ENCODE data around the gene MCM3AP.
"Not testable (repeated sequence)": the region's sequence is repeated elsewhere in the genome, so short reads cannot be mapped to it uniquely, and the experiment has no call there.

MCM3AP gene

DNA sequence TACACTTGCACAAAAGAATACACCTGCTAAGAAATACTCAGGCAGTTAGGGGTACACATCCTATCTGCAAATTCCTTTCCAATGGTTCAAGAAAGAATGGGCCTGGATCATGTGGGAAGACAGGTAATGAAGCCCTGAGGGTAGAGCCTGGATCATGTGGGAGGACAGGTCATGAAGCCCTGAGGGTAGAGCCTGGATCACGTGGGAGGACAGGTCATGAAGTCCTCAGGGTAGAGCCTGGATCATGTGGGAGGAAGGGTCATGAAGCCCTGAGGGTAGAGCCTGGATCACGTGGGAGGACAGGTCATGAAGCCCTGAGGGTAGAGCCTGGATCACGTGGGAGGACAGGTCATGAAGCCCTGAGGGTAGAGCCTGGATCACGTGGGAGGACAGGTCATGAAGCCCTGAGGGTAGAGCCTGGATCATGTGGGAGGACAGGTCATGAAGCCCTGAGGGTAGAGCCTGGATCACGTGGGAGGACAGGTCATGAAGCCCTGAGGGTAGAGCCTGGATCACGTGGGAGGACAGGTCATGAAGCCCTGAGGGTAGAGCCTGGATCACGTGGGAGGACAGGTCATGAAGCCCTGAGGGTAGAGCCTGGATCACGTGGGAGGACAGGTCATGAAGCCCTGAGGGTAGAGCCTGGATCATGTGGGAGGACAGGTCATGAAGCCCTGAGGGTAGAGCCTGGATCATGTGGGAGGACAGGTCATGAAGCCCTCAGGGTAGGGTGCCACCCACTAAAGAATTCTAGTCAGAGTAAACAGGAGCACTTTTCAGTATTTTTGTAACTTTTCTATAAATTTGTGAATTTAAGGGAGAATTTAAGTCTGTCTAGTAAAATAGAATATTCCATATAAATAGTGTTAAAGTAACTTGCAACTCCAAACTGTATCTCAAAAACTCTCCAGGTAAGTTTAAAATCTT lies 84.3 kb downstream of the MCM3AP start:
- not testable (repeated sequence) for DNase-seq

DNA sequence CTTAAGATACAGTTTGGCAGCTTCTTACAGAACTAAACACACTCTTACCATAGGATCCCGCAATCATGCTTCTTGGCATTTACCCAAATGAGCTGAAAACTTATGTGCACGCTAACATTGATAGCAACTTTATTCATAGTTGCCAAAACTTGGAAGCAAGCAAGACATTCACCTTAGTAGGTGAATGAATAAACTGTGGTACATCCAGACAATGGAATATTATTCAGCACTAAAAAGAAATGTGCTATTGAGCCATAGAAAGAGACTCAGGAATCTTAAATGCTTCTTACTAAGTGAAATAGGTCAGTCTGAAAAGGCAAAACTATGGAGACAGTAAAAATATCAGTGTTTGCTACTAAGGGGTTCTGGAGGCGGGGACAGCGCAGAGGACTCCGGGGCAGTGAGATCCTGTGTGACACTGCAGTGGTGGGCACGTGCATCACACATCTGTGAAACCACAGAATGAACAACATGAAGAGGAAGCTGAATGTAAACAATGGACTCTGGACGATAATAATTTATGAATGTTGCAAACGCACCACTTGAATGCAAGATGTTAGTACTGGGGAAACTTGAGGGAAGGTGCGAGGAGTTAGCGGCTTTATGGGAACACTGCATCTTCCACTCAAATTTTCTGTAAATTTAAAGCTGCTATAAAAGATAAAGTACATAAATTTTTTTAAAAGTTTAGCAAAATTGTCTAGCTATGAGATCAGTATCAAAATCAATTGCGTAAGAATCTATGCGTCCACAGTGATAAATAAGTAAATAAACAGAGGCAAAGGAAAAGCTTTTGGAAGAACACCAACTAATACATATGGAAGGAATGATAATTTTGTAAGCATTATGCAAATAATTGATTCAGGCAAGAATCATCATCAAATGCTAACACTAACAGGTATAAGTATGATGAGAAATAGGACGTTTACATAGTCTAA lies 85.7 kb downstream of the MCM3AP start:
- DNase-seq: no peak

- no peak for DNase-seq
Observed at GRCh38 chr21:46196733-46197132, 88.7 kb downstream of the MCM3AP start.

DNA sequence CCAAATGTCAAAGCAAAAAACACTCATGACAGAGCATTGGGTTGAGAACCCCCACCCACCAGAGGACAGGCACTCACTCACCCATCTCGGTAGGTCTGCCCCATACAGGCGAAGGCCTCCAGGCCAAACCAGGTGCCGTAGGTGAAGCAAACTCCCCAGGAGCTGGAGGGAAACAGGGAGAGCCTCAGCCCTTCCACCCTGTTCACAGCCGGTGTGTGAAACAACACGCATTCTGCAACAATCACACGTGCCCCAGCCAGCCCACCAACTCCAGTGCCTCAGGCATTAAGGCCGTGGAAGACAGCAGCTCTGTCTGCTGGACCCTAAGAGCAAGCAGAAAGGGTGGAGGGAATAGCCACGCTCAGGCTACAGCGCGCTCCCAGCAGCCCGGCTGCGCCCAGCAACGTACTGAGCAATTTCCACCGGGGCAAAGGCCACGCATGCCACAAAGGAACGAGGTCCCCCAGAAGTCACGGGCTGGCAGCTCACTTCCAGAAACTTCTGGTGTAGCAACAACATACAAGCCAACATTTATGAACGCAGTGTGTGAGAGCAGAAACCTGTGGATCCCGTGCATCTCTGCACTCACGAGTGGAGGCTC lies 89.7 kb downstream of the MCM3AP start:
- DNase-seq: no peak

DNA sequence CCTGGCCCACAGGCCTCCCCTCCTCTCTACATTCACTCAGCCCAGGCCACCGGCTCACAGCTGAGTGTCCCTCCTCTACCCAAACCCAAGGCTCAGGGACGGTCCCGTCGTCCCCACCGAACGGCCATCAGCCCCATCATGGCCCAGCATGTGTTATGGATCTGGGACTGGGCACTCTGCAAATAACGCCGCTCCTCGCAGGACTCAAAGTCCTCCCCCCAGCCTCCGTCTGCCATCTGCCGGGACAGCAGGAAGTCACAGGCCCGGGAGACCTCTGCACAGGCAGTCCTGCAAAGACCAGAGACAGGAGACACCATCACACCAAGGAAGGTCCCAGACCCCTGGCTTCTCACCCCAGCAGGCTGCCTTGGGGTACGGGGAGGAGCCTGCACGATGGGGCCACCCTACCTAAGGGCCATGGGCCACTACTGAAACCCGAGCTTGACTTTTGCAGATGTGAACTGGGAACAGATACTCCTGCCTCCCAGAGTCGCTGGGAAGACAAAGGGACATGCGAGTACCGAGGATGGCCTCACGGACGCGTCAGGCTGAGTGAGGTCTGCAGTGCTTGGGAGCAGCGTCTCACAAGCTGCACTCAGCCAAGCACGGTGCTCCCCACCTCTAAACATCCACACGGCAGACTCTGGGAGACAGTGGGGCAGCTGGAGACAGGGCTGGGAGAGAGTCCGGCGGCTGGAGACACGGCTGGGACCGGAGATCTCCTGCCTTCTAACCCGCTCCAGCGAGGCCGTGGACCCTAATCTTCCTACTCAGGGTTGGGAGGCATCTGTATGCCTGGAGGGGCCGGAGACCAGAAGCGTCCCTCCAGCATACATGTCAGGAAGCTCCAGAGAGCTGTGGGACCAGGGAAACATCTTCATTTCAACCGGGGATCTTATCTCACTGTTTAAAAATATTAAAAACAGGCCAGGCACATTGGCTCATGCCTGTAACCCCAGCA lies 90.8 kb downstream of the MCM3AP start:
- no peak for DNase-seq

DNA sequence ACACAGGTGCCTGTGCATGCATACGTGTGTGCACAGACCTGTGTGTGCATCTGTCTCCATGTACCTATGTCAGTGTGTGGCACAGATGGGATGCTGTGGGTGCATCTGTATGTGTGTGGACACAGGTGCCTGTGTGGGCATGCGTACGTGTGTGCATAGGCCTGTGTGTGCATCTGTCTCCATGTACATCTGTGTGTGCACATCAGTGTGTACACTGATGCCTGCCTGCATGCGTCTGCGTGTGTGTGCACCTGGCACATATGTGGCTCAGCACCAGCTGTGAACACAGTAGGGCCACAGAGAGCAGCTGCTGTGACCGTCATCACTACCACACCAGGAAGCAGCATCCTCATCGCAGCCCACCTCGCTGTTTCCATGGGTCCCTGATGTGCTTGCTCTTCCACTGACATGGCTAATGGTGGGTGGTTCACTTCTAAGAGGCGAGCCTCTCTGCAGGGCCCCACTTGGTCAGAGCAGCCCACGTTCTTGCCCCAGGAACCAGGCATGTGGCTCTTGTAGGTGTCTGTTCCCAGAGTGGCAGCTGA lies 91.5 kb downstream of the MCM3AP start:
- no peak for DNase-seq

GRCh38 chr21:46191686-46192575 lies 93.5 kb downstream of the MCM3AP start:
- DNase-seq: no peak

- DNase-seq: no peak
Observed at GRCh38 chr21:46191257-46191685, 94.1 kb downstream of the MCM3AP start.

DNA sequence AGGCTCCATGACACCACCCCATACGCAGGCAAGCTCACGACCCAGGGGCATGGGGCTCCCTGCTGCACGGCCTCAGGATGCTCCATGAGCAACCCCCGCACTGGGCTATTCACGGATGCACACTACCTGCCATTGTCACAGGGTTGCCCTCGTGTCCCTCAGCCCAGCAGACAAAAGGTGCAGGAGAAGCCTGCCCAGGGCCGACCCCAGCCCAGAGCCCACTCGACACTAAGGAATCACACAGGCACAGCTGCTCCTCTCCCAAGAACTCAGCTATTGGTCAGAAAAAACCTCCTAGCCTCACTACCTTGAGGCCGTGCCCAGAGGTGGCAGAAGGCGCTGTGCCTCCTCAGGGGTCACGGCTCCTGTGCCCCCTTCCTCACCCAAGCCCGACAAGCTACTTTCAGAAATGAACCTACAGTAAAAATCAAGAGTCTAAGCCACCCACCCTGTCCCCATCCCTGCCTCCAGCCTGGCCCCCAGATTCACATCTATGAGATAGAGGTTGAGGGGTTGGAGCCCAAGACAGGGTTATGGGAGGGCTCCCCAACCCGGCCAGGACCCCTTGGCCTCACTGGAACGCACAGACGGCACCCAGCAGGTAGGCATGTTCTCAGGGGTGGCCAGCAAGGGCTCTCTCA lies 94.8 kb downstream of the MCM3AP start:
- no peak for DNase-seq

DNA sequence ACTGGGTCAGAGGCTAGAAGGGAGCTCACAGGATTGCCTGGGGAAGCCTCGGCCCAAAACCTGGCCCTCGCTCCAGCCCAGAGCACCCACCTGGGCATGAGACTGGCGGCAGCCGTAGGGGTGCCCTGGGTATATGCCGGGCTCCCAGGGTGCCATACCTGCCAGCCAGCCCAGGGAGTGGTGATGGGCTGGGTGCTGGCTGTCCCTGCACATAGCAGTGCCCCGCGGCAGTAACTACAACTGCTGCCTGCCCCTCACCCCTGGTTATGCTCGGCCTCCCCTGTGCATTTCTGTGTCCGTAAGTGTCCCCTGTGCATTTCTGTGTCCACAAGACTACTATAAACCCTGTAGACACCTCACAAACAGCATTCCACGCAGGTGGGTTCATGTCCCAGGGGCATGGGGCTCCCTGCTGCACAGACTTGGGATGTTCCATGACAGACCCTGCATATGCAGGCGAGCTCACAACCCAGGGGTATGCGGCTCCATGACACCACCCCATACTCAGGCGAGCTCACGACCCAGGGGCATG lies 95.4 kb downstream of the MCM3AP start:
- no peak for DNase-seq

DNA sequence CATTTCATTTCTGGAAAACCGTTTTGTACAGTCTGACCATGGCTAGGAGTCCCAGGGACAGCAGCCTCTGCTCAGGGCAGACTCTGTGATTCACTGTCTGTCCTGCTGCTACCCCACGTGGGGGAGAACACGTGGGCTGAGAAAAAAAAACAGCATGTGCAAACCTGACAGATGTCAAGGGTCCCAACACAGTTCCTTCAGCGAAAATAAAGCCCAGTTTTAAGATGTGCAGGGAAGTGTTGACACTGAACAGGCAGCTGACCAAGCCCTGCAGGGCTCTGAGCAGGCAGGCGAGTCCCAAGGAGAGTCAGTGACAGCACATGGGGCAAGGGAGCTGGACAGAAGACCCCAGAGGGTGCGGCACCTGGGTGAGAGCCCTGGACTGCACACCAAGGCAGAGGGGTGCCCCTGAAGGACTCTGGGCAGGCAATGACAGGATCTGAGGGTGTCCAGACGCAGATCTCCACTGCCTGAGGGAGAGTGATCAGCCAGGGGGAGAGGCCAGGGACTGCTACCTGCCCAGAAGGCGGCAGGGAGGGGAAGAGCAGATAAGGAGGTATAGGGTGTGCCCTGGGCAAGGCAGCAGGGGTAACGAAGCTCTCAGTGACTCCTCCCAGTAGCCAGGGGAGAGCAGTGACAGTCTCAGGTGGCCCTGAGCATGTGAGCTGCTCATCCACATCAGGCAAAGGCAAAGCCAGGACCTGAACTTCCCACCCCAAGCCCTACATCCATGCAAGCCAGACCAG lies 96.0 kb downstream of the MCM3AP start:
- no peak for DNase-seq

DNA sequence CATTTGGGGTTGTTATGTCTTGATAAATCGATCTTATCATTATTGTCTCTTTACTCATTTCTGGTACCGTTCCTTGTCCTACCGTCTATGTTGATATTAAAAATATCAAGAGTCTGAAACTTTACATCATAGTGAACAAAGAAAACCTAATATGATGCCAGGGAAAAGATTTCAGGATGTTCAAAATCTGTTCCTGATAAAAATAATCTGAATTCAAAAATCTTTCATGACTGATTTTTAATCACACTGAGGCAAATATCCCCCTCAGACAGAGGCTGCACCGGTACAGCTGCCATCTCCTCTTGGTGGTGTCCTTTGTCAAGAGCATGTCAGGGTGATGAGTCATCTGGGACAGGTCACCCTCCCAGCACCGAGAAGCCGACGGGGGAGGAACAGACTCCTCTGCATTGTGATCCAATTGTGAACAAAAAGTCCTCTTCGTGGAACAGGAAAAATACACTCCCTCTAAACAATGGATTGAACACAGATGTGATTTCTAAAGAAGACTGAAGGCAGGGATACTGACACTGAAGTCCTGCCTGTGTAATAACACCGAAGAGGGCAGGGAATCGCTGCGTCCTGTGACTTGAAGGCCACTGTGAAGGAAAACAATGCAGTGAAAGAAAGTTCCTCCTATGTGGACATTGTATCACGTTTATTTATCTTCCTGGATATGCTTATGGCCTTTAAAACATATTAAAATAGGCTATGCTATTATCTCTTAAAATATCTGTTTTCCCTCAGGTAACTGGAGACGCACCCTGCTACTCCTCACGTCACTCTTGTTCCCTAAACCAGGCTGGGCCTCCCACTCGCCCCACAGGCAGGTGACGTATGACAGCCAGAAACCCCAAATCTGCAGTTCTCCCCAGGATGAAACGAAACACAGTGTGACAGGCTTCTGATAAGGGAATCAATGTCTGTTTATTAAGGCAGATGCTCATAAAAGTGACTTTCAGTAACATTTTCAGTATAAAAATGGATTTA lies 96.9 kb downstream of the MCM3AP start:
- no peak for DNase-seq

DNA sequence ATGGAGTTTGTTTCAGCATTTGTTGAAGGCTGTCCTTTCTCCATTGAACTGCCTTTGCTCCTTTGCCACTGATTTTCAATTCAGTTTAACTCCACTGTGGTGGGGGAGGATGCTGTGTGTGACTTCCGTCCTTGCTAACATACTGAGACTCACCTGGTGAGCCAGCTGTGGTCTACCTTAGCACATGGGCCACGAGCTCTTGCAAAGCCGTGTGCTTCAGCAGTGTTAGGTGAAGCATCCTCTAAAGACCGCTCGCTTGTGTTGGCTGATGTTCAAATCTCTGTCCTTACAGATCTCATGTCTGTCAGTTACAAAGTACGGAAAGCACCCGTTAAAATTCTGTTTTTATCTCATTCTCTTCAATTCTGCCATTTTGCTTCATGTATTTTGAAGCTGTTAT lies 97.6 kb downstream of the MCM3AP start:
- no peak for DNase-seq

DNA sequence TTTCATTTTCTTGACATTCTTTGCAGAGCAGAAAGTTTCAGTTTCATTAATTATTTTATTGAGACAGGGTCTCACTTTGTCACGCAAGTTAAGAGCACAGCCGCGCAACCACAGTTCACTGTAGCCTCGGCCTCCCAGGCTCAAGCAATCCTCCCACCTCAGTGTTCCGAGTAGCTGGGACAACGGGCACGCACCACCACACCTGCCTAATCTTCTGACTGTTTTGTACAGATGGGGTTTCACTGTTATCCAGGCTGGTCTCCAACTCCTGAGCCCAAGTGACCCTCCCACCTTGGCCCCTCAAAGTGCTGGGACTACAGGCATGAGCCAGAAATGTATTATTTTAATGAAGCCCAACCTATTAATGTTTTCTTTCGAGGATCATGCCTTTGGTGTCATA lies 98.2 kb downstream of the MCM3AP start:
- DNase-seq: no peak

- DNase-seq: no peak
Observed at GRCh38 chr21:46185716-46186115, 99.7 kb downstream of the MCM3AP start.

All from right hindlimb (tissue), 1 donor.